Liver (tissue), 3 donors: Measurements from ENCODE around the gene LGI1.

Experiments used
- ATF3 ChIP-seq: IDR thresholded peaks from 2 replicates; pipeline ENCODE4 v1.6.1; 2016; ENCODE audit warnings: antibody characterized with exemption
- EGR1 ChIP-seq, 2 donors: IDR thresholded peaks; 2 replicates each; pipeline ENCODE4 v1.6.1; 2016 to 2018; ENCODE audit warnings: antibody characterized with exemption in 2 of 2, low read depth in 2 of 2
- FOXA1 ChIP-seq: IDR thresholded peaks from 2 replicates; pipeline ENCODE4 v1.6.1; 2016; ENCODE audit warnings: antibody characterized with exemption
- GABPA ChIP-seq, 2 donors: IDR thresholded peaks in 1 of 2; conservative IDR thresholded peaks in 1 of 2; 2 replicates each; pipeline ENCODE4 v1.6.1; 2016; ENCODE audit warnings: antibody characterized with exemption in 2 of 2, mild to moderate bottlenecking in 1 of 2, moderate library complexity in 1 of 2
- HNF4G ChIP-seq: IDR thresholded peaks from 2 replicates; pipeline ENCODE4 v1.6.1; 2016; ENCODE audit warnings: antibody characterized with exemption
- NR2F2 ChIP-seq: IDR thresholded peaks from 2 replicates; pipeline ENCODE4 v1.6.1; 2016; ENCODE audit warnings: antibody characterized with exemption
- REST ChIP-seq: IDR thresholded peaks from 2 replicates; pipeline ENCODE4 v1.6.1; 2016; ENCODE audit warnings: antibody characterized with exemption, mild to moderate bottlenecking
- TAF1 ChIP-seq: conservative IDR thresholded peaks from 2 replicates; pipeline ENCODE4 v1.6.1; 2016; ENCODE audit warnings: antibody characterized with exemption, mild to moderate bottlenecking
- YY1 ChIP-seq: IDR thresholded peaks from 2 replicates; pipeline ENCODE4 v1.6.1; 2016; ENCODE audit warnings: antibody characterized with exemption, mild to moderate bottlenecking
- ZBTB33 ChIP-seq: IDR thresholded peaks from 2 replicates; pipeline ENCODE4 v1.6.1; 2016; ENCODE audit warnings: antibody characterized with exemption
- TF ChIP-seq, protein P1 (sequence below): fragments of 150-350 bp; IDR thresholded peaks from 2 replicates; pipeline ENCODE4 v1.5.1; 2017; ENCODE audit warnings: improper control_type of control experiment, low read depth, low read length; ENCODE audit not compliant: missing input control
- donor health status: healthy.
- donor health status: healthy.

DNA sequence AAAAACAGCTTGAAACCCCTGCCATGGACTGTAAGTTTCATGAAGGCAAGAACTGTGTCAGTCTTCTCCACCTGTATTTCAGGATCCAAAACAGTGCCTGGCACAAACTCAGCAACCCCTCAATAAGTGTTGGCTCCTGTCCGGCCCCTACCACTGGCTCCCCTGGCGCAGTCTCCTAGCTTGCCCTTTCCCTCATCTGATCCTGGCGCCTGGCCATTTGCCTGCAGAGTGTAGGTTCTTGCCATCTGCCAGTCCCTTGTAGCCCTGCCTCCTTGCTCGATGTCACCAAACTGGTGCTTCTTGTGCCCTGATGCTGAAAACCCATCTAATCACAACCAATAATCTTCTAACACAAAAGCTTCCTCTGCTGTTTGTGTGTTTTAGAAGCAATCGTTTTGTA, 60.4 kb downstream of the LGI1 start:
- TF ChIP-seq, protein P1, sequence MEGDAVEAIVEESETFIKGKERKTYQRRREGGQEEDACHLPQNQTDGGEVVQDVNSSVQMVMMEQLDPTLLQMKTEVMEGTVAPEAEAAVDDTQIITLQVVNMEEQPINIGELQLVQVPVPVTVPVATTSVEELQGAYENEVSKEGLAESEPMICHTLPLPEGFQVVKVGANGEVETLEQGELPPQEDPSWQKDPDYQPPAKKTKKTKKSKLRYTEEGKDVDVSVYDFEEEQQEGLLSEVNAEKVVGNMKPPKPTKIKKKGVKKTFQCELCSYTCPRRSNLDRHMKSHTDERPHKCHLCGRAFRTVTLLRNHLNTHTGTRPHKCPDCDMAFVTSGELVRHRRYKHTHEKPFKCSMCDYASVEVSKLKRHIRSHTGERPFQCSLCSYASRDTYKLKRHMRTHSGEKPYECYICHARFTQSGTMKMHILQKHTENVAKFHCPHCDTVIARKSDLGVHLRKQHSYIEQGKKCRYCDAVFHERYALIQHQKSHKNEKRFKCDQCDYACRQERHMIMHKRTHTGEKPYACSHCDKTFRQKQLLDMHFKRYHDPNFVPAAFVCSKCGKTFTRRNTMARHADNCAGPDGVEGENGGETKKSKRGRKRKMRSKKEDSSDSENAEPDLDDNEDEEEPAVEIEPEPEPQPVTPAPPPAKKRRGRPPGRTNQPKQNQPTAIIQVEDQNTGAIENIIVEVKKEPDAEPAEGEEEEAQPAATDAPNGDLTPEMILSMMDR = no peak
- TF ChIP-seq EGR1 (IDR thresholded peaks at IDR 0.05; ENCODE audit: low read depth in 2 of 2) (no peak), HNF4G (no peak), ATF3 (no peak), YY1 (no peak), GABPA (IDR thresholded peaks at IDR 0.05 in 1 of 2, conservative IDR thresholded peaks at IDR 0.05 in 1 of 2) (no peak), ZBTB33 (no peak), FOXA1 (no peak), NR2F2 (no peak), TAF1 (no peak), REST (no peak)
